GM12878 (cell line): ENCODE results near the gene PDGFD. TPM values are rescaled to one million over a fixed set of nuclear protein-coding genes. Genes with fewer than 3 reads are reported as not detected.

Source experiments
- ATAC-seq: fragments of 200-7000 bp; cut with Tn5 transposase; 3 replicates; pipeline ENCODE4 v1.9.1; 2020; ENCODE audit warnings: mild to moderate bottlenecking, moderate library complexity
- BruUV-seq: library from RNA; stranded (reverse); fragments of 400-500 nt; replicated peaks from 2 replicates; lab custom pipeline; 2021; lab: Mats Ljungman, UMichigan
- CTCF ChIA-PET: fragments of 300-600 bp; sonication (Branson Sonifier 250); formaldehyde crosslinking; extraction: SDS; loops from one replicate; lab custom pipeline; 2021; ENCODE audit warnings: inconsistent platforms; lab: Yijun Ruan, JAX
- POLR2A ChIA-PET: fragments of 350-600 bp; formaldehyde crosslinking; extraction: SDS; loops from one replicate; lab custom pipeline; 2021; ENCODE audit warnings: inconsistent platforms; lab: Charles Lee
- RAD21 ChIA-PET: fragments of 300-600 bp; sonication (Branson Sonifier 250); formaldehyde crosslinking; loops from one replicate; lab custom pipeline; 2023; ENCODE audit warnings: antibody characterized with exemption; ENCODE audit not compliant: unreplicated experiment; lab: Charles Lee
- SMC1A ChIA-PET: fragments of 300-600 bp; sonication (Branson Sonifier 250); formaldehyde crosslinking; loops from one replicate; lab custom pipeline; 2023; ENCODE audit not compliant: unreplicated experiment, uncharacterized antibody; lab: Charles Lee
- DNase-seq: peaks from one replicate; pipeline ENCODE4 v3.0.0-alpha.2; 2011; ENCODE audit warnings: low read depth, low spot score
- FAIRE-seq: peaks from 3 replicates; lab custom pipeline; 2011; peaks lifted over from hg19 to GRCh38; lab: Jason Lieb, UNC
- H2AFZ ChIP-seq: 2 replicates; pipeline ENCODE4 v1.6.0; 2011; ENCODE audit warnings: low read depth, low read length, control low read depth; ENCODE audit not compliant: control insufficient read depth
- H3K27ac ChIP-seq: 2 replicates; pipeline ENCODE4 v1.5.1; 2011; ENCODE audit warnings: control low read depth; ENCODE audit not compliant: control insufficient read depth, insufficient read depth
- H3K27me3 ChIP-seq, 2 experiments: replicated peaks in 1 of 2; 2 replicates each; pipeline versions ENCODE4 v1.6.0 to v1.6.1; 2011; ENCODE audit warnings: low read length in 1 of 2; ENCODE audit not compliant: control insufficient read depth in 2 of 2, insufficient read depth in 2 of 2
- H3K36me3 ChIP-seq, 2 experiments: 2 replicates each; pipeline ENCODE4 v1.5.1; 2011; ENCODE audit warnings: low read length in 1 of 2; ENCODE audit not compliant: control insufficient read depth in 2 of 2, insufficient read depth in 2 of 2
- H3K4me1 ChIP-seq: 2 replicates; pipeline ENCODE4 v1.6.1; 2011; ENCODE audit warnings: mild to moderate bottlenecking, low read length, moderate library complexity, mixed read lengths; ENCODE audit not compliant: control insufficient read depth, insufficient read depth
- H3K4me2 ChIP-seq: 2 replicates; pipeline ENCODE4 v1.6.0; 2011; ENCODE audit warnings: control low read depth; ENCODE audit not compliant: control insufficient read depth, insufficient read depth
- H3K4me3 ChIP-seq: fragments of 200-600 bp; sonication (generic); 2 replicates; pipeline ENCODE4 v1.5.1; 2016
- H3K79me2 ChIP-seq: 2 replicates; pipeline ENCODE4 v1.6.0; 2011; ENCODE audit warnings: low read length; ENCODE audit not compliant: control insufficient read depth, insufficient read depth
- H3K9ac ChIP-seq: 2 replicates; pipeline ENCODE4 v1.8.0; 2011; ENCODE audit warnings: low read length, control low read depth, mixed read lengths; ENCODE audit not compliant: control insufficient read depth, insufficient read depth
- H3K9me3 ChIP-seq: replicated peaks from 3 replicates; pipeline ENCODE4 v1.5.1; 2011; ENCODE audit warnings: mild to moderate bottlenecking, low read length; ENCODE audit not compliant: control insufficient read depth, insufficient read depth
- H4K20me1 ChIP-seq: 2 replicates; pipeline ENCODE4 v1.6.0; 2011; ENCODE audit not compliant: control insufficient read depth, insufficient read depth
- EZH2 ChIP-seq: IDR thresholded peaks from 2 replicates; pipeline ENCODE4 v1.6.1; 2012; ENCODE audit warnings: low read depth, mild to moderate bottlenecking, control low read depth, inconsistent platforms, low read length, borderline replicate concordance; ENCODE audit not compliant: control insufficient read depth
- GATAD2B ChIP-seq: fragments of 450-650 bp; conservative IDR thresholded peaks from 2 replicates; pipeline ENCODE4 v1.6.1; 2017; ENCODE audit warnings: low read depth, mild to moderate bottlenecking, moderate library complexity
- NFIC ChIP-seq: IDR thresholded peaks from 2 replicates; pipeline ENCODE4 v1.6.1; 2012; ENCODE audit warnings: low read depth, mild to moderate bottlenecking, inconsistent platforms, low read length, moderate library complexity
- NFYB ChIP-seq: IDR thresholded peaks from 2 replicates; pipeline ENCODE4 v1.6.1; 2011; ENCODE audit warnings: low read depth, mild to moderate bottlenecking, low read length, improper control_type of control experiment, moderate library complexity; ENCODE audit not compliant: insufficient read depth
- PAX5 ChIP-seq: IDR thresholded peaks from 2 replicates; pipeline ENCODE4 v1.6.1; 2011; ENCODE audit warnings: low read depth, low read length, borderline replicate concordance
- SRF ChIP-seq, 2 experiments: IDR thresholded peaks; 2 replicates each; pipeline ENCODE4 v1.6.1; 2011; ENCODE audit warnings: low read depth in 2 of 2, low read length in 2 of 2, mild to moderate bottlenecking in 1 of 2, moderate library complexity in 1 of 2
- TCF3 ChIP-seq: IDR thresholded peaks from 2 replicates; pipeline ENCODE4 v1.6.1; 2012; ENCODE audit warnings: low read depth, mild to moderate bottlenecking, low read length, borderline replicate concordance; ENCODE audit not compliant: insufficient read depth
- ZNF384 ChIP-seq: IDR thresholded peaks from 2 replicates; pipeline ENCODE4 v1.6.1; 2012; ENCODE audit warnings: low read depth, mild to moderate bottlenecking, low read length, improper control_type of control experiment, borderline replicate concordance
- ZSCAN29 ChIP-seq: fragments of 450-650 bp; IDR thresholded peaks from 2 replicates; pipeline ENCODE4 v1.6.1; 2017; ENCODE audit warnings: mild to moderate bottlenecking, moderate library complexity
- WGBS: methylation state at CpG from one replicate; pipeline ENCODE4 v1.1.6; 2016; ENCODE audit warnings: low lambda C conversion rate; ENCODE audit not compliant: insufficient replicate concordance, insufficient coverage; ENCODE audit errors: missing lambda C conversion rate; 5-methylcytosine and 5-hydroxymethylcytosine counted together
- in situ Hi-C: fragments of 300-500 bp; cut with MboI; formaldehyde crosslinking; loops from 9 replicates; pipeline ENCODE4 v1.14.3; 2018; ENCODE audit warnings: mixed read lengths
- intact Hi-C: fragments of 100-400 bp; cut with micrococcal nuclease; formaldehyde crosslinking; loops from one replicate; pipeline ENCODE4 v1.14.2; 2022; ENCODE audit not compliant: unreplicated experiment
- polyA plus RNA-seq, 11 experiments: library from polyadenylated mRNA; depleted of rRNA in 4 of 11; unstranded in 6 of 11; stranded (reverse) in 5 of 11; fragments of >200 nt; fragmentation: Nextera tagmentation in 4 of 11; fragmentation: Illumina TruSeq in 1 of 11; extraction: Ambion mirVana in 4 of 11; extraction: Trizol in 1 of 11; gene quantifications; 1 replicate in 1 of 11; 2 replicates in 10 of 11; pipeline versions ENCODE4 v1.2.1 to v1.2.3, GENCODE V29; 2011 to 2016; ENCODE audit warnings: inconsistent platforms in 2 of 11, missing spikeins in 2 of 11, low read depth in 1 of 11
- total RNA-seq, 4 experiments: library from RNA; depleted of rRNA in 3 of 4; stranded (reverse); fragments of >200 nt in 3 of 4; fragmentation: Illumina TruSeq in 1 of 4; extraction: Trizol in 1 of 4; gene quantifications; 2 replicates each; pipeline versions ENCODE4 v1.2.1 to v1.2.3, GENCODE V29; 2013 to 2021
- TF ChIP-seq, protein P1 (sequence below): IDR thresholded peaks from 2 replicates; pipeline ENCODE4 v1.6.1; 2012; ENCODE audit warnings: low read depth, low read length, improper control_type of control experiment
- TF ChIP-seq, protein P2 (sequence below): fragments of 450-650 bp; formaldehyde crosslinking; IDR thresholded peaks from 2 replicates; pipeline ENCODE4 v1.4.0; 2022; ENCODE audit warnings: mild to moderate bottlenecking, moderate library complexity
- TF ChIP-seq, protein P3 (sequence below): IDR thresholded peaks from 2 replicates; pipeline ENCODE4 v1.6.1; 2011; ENCODE audit warnings: borderline replicate concordance, low read depth, mild to moderate bottlenecking, moderate library complexity, low read length; ENCODE audit not compliant: insufficient read depth, poor library complexity, severe bottlenecking

Gene PDGFD
- total and polyA plus RNA-seq, 10 of the 15 experiments (the other 5 are each of a cell fraction or from before 2014, with no cell fraction given) = 0.05 to 0.13 TPM; not detected in 8

DNA sequence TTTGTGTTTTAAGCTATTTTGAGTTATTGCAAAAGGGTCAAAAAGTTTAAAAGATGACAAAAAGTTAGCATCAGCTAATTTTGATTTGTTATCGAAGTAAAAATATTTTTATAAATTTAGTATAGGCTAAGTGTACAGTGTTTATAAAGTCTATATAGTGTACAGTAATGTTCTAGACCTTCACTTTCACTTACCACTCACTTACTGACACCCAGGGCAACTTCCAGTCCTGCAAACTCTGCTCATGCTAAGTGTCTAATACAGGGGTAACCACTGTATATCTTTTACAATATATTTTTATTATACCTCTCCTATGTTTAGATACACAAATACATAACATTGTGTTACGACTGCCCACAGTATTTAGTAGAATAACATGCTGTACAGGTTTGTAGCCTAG is 59.7 kb downstream of the PDGFD start:
- no peaks in the 10 kb centered on the region for H3K36me3 ChIP-seq
- no peak for TF ChIP-seq NFIC
- no peak for TF ChIP-seq ZNF384
- no peak for TF ChIP-seq GATAD2B
- TF ChIP-seq, protein P1, sequence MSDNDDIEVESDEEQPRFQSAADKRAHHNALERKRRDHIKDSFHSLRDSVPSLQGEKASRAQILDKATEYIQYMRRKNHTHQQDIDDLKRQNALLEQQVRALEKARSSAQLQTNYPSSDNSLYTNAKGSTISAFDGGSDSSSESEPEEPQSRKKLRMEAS = no peak
- TF ChIP-seq, protein P2, sequence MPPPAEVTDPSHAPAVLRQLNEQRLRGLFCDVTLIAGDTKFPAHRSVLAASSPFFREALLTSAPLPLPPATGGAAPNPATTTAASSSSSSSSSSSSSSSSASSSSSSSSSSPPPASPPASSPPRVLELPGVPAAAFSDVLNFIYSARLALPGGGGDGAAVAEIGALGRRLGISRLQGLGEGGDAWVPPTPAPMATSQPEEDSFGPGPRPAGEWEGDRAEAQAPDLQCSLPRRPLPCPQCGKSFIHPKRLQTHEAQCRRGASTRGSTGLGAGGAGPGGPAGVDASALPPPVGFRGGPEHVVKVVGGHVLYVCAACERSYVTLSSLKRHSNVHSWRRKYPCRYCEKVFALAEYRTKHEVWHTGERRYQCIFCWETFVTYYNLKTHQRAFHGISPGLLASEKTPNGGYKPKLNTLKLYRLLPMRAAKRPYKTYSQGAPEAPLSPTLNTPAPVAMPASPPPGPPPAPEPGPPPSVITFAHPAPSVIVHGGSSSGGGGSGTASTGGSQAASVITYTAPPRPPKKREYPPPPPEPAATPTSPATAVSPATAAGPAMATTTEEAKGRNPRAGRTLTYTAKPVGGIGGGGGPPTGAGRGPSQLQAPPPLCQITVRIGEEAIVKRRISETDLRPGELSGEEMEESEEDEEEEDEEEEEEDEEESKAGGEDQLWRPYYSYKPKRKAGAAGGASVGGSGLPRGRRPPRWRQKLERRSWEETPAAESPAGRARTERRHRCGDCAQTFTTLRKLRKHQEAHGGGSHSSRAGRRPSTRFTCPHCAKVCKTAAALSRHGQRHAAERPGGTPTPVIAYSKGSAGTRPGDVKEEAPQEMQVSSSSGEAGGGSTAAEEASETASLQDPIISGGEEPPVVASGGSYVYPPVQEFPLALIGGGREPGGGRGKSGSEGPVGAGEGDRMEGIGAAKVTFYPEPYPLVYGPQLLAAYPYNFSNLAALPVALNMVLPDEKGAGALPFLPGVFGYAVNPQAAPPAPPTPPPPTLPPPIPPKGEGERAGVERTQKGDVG (CRISPR knock-in tag) = no peak
- TF ChIP-seq SRF (IDR thresholded peaks at IDR 0.05; ENCODE audit: low read depth in 2 of 2, low read length in 2 of 2) = no peak
- TF ChIP-seq PAX5 = no peak
- no peak for TF ChIP-seq ZSCAN29
- TF ChIP-seq NFYB = no peak
- no peak for TF ChIP-seq TCF3
- TF ChIP-seq EZH2 = no peak
- TF ChIP-seq, protein P3, sequence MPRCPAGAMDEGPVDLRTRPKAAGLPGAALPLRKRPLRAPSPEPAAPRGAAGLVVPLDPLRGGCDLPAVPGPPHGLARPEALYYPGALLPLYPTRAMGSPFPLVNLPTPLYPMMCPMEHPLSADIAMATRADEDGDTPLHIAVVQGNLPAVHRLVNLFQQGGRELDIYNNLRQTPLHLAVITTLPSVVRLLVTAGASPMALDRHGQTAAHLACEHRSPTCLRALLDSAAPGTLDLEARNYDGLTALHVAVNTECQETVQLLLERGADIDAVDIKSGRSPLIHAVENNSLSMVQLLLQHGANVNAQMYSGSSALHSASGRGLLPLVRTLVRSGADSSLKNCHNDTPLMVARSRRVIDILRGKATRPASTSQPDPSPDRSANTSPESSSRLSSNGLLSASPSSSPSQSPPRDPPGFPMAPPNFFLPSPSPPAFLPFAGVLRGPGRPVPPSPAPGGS = no peak
- H3K27ac ChIP-seq = no peak overlapping the region
- H3K4me1 ChIP-seq = no peaks in the 10 kb centered on the region
- no peak overlapping the region for H2AFZ ChIP-seq
- no peak overlapping the region for H3K4me3 ChIP-seq
- no TSS peak for BruUV-seq
- H3K27me3 ChIP-seq = no peaks in the 10 kb centered on the region
- intact Hi-C loops = no loop called here
- ATAC-seq (no peak), FAIRE-seq (no peak), DNase-seq (no peak)
- RAD21 ChIA-PET = no interaction called here
- WGBS = 0% methylated on average over 2 of the region's 2 CpGs
- H3K4me2 ChIP-seq = no peak overlapping the region
- H3K9ac ChIP-seq = no peak overlapping the region
- SMC1A ChIA-PET = interaction anchor here (1.3 kb wide), 1 partner anchor 89 kb away, joined by 5 read pairs; no protein-coding TSS in a partner anchor
- H4K20me1 ChIP-seq = no peaks in the 10 kb centered on the region
- H3K79me2 ChIP-seq = no peaks in the 10 kb centered on the region
- CTCF ChIA-PET = no interaction called here
- POLR2A ChIA-PET = no interaction called here
- in situ Hi-C loops = no loop called here
- H3K9me3 ChIP-seq = no peaks in the 10 kb centered on the region
